Measurements from ENCODE around the gene ITSN2.

GRCh38 chr2:24220554-24221291, 139.6 kb downstream of the ITSN2 start:
- TF ChIP-seq CTCF (IDR thresholded peaks at IDR 0.05) (no peak), POLR2A (IDR thresholded peaks at IDR 0.05) (no peak)

Data from body of pancreas (tissue), 4 donors.